Neural progenitor cell (in vitro differentiated cells): ENCODE results near the gene SLC43A1. TPM values are rescaled to one million over a fixed set of nuclear protein-coding genes. Genes with fewer than 3 reads are reported as not detected.

Experiments used
- DNase-seq: peaks from one replicate; pipeline ENCODE4 v3.0.0-alpha.2; 2016; ENCODE audit warnings: low spot score
- H2AFZ ChIP-seq: fragments of 200-600 bp; sonication (generic); replicated peaks from 2 replicates; pipeline ENCODE4 v1.6.1; 2016; ENCODE audit warnings: antibody characterized with exemption
- H3F3A ChIP-seq: fragments of 200-600 bp; sonication (generic); 2 replicates; pipeline ENCODE4 v1.6.1; 2016; ENCODE audit warnings: antibody characterized with exemption, low read depth
- H3K27ac ChIP-seq: fragments of 200-600 bp; sonication (generic); 2 replicates; pipeline ENCODE4 v1.5.1; 2016; ENCODE audit warnings: mild to moderate bottlenecking
- H3K27me3 ChIP-seq: fragments of 200-600 bp; sonication (generic); 2 replicates; pipeline ENCODE4 v1.6.1; 2016; ENCODE audit warnings: mild to moderate bottlenecking, moderate library complexity
- H3K36me3 ChIP-seq: fragments of 200-600 bp; sonication (generic); 2 replicates; pipeline ENCODE4 v1.5.1; 2016
- H3K4me1 ChIP-seq: fragments of 200-600 bp; sonication (generic); 2 replicates; pipeline ENCODE4 v1.6.1; 2016; ENCODE audit warnings: mixed run types
- H3K4me2 ChIP-seq: fragments of 200-600 bp; sonication (generic); 2 replicates; pipeline ENCODE4 v1.6.1; 2016
- H3K4me3 ChIP-seq: fragments of 200-600 bp; sonication (generic); 2 replicates; pipeline ENCODE4 v1.5.1; 2016
- H3K79me2 ChIP-seq: fragments of 200-600 bp; sonication (generic); 2 replicates; pipeline ENCODE4 v1.6.1; 2016; ENCODE audit warnings: low read depth
- H3K9ac ChIP-seq: fragments of 200-600 bp; sonication (generic); 2 replicates; pipeline ENCODE4 v1.6.1; 2016
- H3K9me3 ChIP-seq: fragments of 200-600 bp; sonication (generic); 2 replicates; pipeline ENCODE4 v1.5.1; 2016; ENCODE audit warnings: low read depth
- H4K20me1 ChIP-seq: fragments of 200-600 bp; sonication (generic); 2 replicates; pipeline ENCODE4 v1.6.1; 2016; ENCODE audit warnings: low read depth
- H3K27ac Mint-ChIP-seq: 3 replicates; pipeline ENCODE4 v1.8.0; 2021; ENCODE audit warnings: mixed read lengths
- H3K27me3 Mint-ChIP-seq: 2 replicates; pipeline ENCODE4 v1.8.0; 2022; ENCODE audit warnings: low read depth, mild to moderate bottlenecking, inconsistent platforms, moderate library complexity, mixed read lengths; ENCODE audit not compliant: insufficient read depth
- H3K36me3 Mint-ChIP-seq: 3 replicates; pipeline ENCODE4 v1.8.0; 2021; ENCODE audit warnings: mixed read lengths
- H3K4me1 Mint-ChIP-seq: 3 replicates; pipeline ENCODE4 v1.8.0; 2021; ENCODE audit warnings: mixed read lengths
- H3K4me3 Mint-ChIP-seq: 3 replicates; pipeline ENCODE4 v1.8.0; 2021; ENCODE audit warnings: mild to moderate bottlenecking, moderate library complexity, mixed read lengths
- H3K9me3 Mint-ChIP-seq: 3 replicates; pipeline ENCODE4 v1.8.0; 2020; ENCODE audit warnings: mixed read lengths
- EZH2 ChIP-seq: fragments of 200-600 bp; sonication (generic); IDR thresholded peaks from 2 replicates; pipeline ENCODE4 v1.6.1; 2017; ENCODE audit warnings: antibody characterized with exemption, mild to moderate bottlenecking, moderate library complexity
- EZH2phosphoT487 ChIP-seq: fragments of 200-600 bp; sonication (generic); IDR thresholded peaks from 2 replicates; pipeline ENCODE4 v1.6.1; 2017; ENCODE audit warnings: antibody characterized with exemption
- total RNA-seq: library from RNA; depleted of rRNA; stranded (reverse); fragments of >200 nt; gene quantifications from 2 replicates; pipeline ENCODE4 v1.2.3, GENCODE V29; 2015; ENCODE audit warnings: low replicate concordance
- TF ChIP-seq, protein P1 (sequence below): fragments of 200-600 bp; sonication (generic); IDR thresholded peaks from 2 replicates; pipeline ENCODE4 v1.5.1; 2017; ENCODE audit warnings: antibody characterized with exemption, mild to moderate bottlenecking

SLC43A1 gene
- total RNA-seq, 1 donor from 2014 or later: 0.99 TPM

DNA sequence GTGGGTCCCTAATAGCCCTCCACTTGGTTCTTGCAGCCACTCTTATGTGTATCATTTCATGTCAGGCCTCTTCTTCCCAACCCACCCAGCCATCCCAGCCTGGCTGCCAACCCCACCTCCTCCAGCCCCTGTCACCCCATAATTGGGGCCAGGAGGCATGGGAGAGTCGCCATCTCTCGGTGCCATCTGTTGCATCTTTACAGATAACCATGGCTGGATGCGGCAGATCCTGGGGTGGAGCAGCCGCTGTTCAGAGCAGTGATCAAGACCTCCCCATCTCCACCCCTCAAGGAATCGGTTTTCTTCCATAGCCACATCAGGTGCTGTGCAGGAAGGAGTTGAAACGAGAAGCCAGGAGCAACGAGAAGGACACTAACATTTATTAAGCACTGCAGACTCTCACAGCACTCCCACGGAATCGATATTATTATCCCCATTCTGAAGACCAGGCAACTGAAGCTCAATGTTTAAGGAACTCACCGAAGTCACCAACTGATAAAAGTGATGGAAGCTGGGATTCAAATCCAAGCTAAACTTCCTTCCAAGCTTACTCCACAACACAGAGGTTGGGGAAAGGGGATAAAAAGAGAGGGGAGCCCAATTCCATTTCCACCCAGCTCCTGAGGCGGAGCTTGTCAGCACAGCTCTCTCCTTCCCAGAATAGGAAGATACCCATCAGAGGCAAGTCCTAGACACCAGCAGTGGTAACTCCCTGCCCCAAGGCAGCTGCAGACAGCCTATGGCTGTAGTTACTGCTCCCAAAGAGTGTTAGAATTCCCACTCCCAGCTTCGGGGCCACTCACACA lies 2.7 kb downstream of the SLC43A1 start:
- peaks cover 46% of the 10 kb centered on the region for H3K27me3 Mint-ChIP-seq
- no peak overlapping the region for H3K27ac ChIP-seq
- peaks cover 26% of the 10 kb centered on the region for H3F3A ChIP-seq
- DNase-seq: no peak
- no peak overlapping the region for H3K4me3 ChIP-seq
- H3K79me2 ChIP-seq: no peaks in the 10 kb centered on the region
- H3K36me3 ChIP-seq: no peaks in the 10 kb centered on the region
- peaks cover 2% of the 10 kb centered on the region for H3K9me3 Mint-ChIP-seq
- H3K36me3 Mint-ChIP-seq: no peaks in the 10 kb centered on the region
- no peak overlapping the region for H2AFZ ChIP-seq
- H3K4me1 Mint-ChIP-seq: peaks cover 10% of the 10 kb centered on the region
- H3K27me3 ChIP-seq: peaks cover 62% of the 10 kb centered on the region
- H3K4me1 ChIP-seq: peaks cover 16% of the 10 kb centered on the region
- H3K4me3 Mint-ChIP-seq: no peak overlapping the region
- TF ChIP-seq EZH2phosphoT487 (no peak), EZH2 (no peak)
- TF ChIP-seq, protein P1, sequence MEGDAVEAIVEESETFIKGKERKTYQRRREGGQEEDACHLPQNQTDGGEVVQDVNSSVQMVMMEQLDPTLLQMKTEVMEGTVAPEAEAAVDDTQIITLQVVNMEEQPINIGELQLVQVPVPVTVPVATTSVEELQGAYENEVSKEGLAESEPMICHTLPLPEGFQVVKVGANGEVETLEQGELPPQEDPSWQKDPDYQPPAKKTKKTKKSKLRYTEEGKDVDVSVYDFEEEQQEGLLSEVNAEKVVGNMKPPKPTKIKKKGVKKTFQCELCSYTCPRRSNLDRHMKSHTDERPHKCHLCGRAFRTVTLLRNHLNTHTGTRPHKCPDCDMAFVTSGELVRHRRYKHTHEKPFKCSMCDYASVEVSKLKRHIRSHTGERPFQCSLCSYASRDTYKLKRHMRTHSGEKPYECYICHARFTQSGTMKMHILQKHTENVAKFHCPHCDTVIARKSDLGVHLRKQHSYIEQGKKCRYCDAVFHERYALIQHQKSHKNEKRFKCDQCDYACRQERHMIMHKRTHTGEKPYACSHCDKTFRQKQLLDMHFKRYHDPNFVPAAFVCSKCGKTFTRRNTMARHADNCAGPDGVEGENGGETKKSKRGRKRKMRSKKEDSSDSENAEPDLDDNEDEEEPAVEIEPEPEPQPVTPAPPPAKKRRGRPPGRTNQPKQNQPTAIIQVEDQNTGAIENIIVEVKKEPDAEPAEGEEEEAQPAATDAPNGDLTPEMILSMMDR: no peak
- no peaks in the 10 kb centered on the region for H3K9me3 ChIP-seq
- H3K9ac ChIP-seq: no peak overlapping the region
- H3K4me2 ChIP-seq: no peak overlapping the region
- H3K27ac Mint-ChIP-seq: no peak overlapping the region
- H4K20me1 ChIP-seq: peaks cover 15% of the 10 kb centered on the region

DNA sequence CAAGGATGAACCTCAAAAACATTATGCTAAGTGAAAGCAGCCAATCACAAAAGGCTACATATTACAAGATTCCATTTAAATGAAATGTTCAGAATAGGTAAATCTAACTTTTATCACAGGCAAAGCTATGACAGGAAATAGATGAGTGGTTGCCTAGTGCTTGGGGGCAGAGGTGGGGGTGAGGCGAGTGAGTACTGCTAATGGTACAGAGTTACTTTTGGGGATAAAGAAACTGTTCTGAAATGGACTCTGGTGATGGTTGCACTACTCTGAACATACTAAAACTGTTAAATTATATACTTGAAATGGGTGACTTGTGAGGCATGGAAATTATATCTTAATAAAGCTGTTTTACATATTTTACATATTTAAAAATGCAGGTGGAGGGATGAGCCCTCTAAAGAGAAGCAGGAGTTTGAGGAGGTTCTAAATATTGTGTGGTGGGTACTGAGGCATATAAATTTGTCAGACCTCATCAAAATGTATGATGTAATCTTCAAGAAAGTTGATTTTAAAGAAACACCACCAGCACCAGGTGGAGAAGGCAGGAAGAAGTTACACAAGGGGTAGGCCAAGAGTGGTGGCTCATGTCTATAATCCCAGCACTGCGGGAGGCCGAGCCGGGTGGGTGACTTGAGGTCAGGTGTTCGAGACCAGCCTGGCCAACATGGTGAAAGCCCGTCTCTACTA lies 3.6 kb downstream of the SLC43A1 start:
- no peaks in the 10 kb centered on the region for H3K36me3 Mint-ChIP-seq
- H3K9me3 ChIP-seq: no peaks in the 10 kb centered on the region
- TF ChIP-seq, protein P1: no peak
- TF ChIP-seq EZH2phosphoT487: no peak
- TF ChIP-seq EZH2: no peak
- peaks cover 39% of the 10 kb centered on the region for H3K27me3 Mint-ChIP-seq
- H3K36me3 ChIP-seq: no peaks in the 10 kb centered on the region
- no peaks in the 10 kb centered on the region for H3K9me3 Mint-ChIP-seq
- H3K4me3 Mint-ChIP-seq: no peak overlapping the region
- H3K9ac ChIP-seq: no peak overlapping the region
- H4K20me1 ChIP-seq: peaks cover 15% of the 10 kb centered on the region
- H3F3A ChIP-seq: peaks cover 25% of the 10 kb centered on the region
- DNase-seq: no peak
- peaks cover 16% of the 10 kb centered on the region for H3K4me1 ChIP-seq
- H3K4me3 ChIP-seq: no peak overlapping the region
- peaks cover 10% of the 10 kb centered on the region for H3K4me1 Mint-ChIP-seq
- H3K27ac ChIP-seq: no peak overlapping the region
- no peak overlapping the region for H3K4me2 ChIP-seq
- peaks cover 52% of the 10 kb centered on the region for H3K27me3 ChIP-seq
- H2AFZ ChIP-seq: no peak overlapping the region
- H3K79me2 ChIP-seq: no peaks in the 10 kb centered on the region
- no peak overlapping the region for H3K27ac Mint-ChIP-seq

DNA sequence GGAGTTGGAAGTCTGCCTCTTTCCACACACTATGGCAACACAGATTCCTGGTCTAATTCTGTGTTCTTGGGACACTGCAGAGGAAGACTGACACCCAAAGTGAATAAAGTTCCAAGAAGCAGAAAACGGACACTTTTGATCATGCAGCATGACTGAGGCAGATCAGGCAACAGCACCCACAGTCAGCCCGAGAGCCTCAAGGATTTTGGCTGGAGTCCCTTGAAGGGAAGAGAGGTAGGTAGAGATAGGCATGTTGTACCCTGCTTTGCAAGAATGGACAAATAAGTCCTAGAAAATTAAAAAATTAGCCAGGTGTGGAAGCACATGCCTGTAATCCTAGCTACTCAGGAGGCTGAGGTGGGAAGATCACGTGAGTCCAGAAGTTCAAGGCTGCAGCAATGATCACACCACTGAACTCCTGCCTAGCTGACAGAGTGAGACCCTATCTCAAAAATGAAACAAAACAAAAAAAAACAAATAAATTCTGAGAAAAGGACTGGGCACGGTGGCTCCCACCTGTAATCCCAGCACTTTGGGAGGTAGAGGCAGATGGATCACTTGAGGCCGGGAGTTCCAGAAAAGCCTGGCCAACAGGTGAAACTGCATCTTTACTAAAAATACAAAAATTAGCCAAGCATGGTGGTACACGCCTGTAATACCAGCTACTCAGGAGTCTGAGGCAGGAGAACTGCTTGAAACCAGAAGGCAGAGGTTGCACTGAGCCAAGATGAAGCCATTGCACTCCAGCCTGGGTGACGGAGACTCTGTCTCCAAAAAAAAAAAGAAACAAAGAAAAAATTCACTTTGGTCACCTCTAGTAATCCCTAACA lies 6.9 kb downstream of the SLC43A1 start:
- Mint-ChIP-seq H3K27me3 (peaks cover 21% of the 10 kb centered on the region), H3K9me3 (no peaks in the 10 kb centered on the region), H3K27ac (no peak overlapping the region), H3K4me1 (peaks cover under 1% of the 10 kb centered on the region), H3K4me3 (no peak overlapping the region), H3K36me3 (no peaks in the 10 kb centered on the region)
- H3K27me3 ChIP-seq: peaks cover 19% of the 10 kb centered on the region
- no peak for DNase-seq
- no peak overlapping the region for H3K27ac ChIP-seq
- H3K9ac ChIP-seq: no peak overlapping the region
- H3K4me2 ChIP-seq: no peak overlapping the region
- TF ChIP-seq EZH2 (no peak), EZH2phosphoT487 (no peak)
- TF ChIP-seq, protein P1: no peak
- no peaks in the 10 kb centered on the region for H3K36me3 ChIP-seq
- H3F3A ChIP-seq: peaks cover 9% of the 10 kb centered on the region
- no peak overlapping the region for H2AFZ ChIP-seq
- H3K4me3 ChIP-seq: no peak overlapping the region
- no peaks in the 10 kb centered on the region for H3K4me1 ChIP-seq
- H3K79me2 ChIP-seq: no peaks in the 10 kb centered on the region
- no peaks in the 10 kb centered on the region for H3K9me3 ChIP-seq
- peaks cover 2% of the 10 kb centered on the region for H4K20me1 ChIP-seq
